Iris pigment epithelial cell (primary cell): ENCODE results near the gene PMPCB.

Source experiments
- DNase-seq: peaks from one replicate; pipeline ENCODE4 v3.0.0-alpha.2; 2011; ENCODE audit warnings: low read depth

The PMPCB gene

GRCh38 chr7:103336761-103337160 is 39.5 kb downstream of the PMPCB start:
- no peak for DNase-seq

- DNase-seq = no peak
These were observed 41.6 kb downstream of the PMPCB start for GRCh38 chr7:103338864-103339263.

- no peak for DNase-seq
These were observed 44.2 kb downstream of the PMPCB start for GRCh38 chr7:103341466-103341865.

GRCh38 chr7:103343332-103343731 is 46.1 kb downstream of the PMPCB start:
- peak; percentile 10 for DNase-seq

- DNase-seq = peak; percentile 55
These were observed 46.7 kb downstream of the PMPCB start for GRCh38 chr7:103343758-103344452.

GRCh38 chr7:103344453-103345149 is 47.4 kb downstream of the PMPCB start, which contains the start of gene DNAJC2:
Gene DNAJC2, minus strand, starts transcription at chr7:103344767. Its CDS starts 145 bp downstream, at chr7:103344622.
- peak; percentile 96 for DNase-seq

GRCh38 chr7:103346396-103346795 is 49.2 kb downstream of the PMPCB start:
- peak; percentile 7 for DNase-seq

GRCh38 chr7:103347507-103348267 is 50.5 kb downstream of the PMPCB start, which contains the start of gene PSMC2:
Gene PSMC2, plus strand, starts transcription at chr7:103347643. Its CDS starts 69 bp downstream, at chr7:103347712.
- peak; percentile 92 for DNase-seq

GRCh38 chr7:103348452-103348851 is 51.2 kb downstream of the PMPCB start:
- DNase-seq = no peak

- no peak for DNase-seq
These were observed 51.7 kb downstream of the PMPCB start for GRCh38 chr7:103348959-103349358.

GRCh38 chr7:103349805-103350204 is 52.6 kb downstream of the PMPCB start:
- DNase-seq = no peak
